NCI-H2196 treated with DMSO at 0.1 percent for 48 hours (cell line): ENCODE data around the gene MEX3A.
"Not testable (repeated sequence)": the region's sequence is repeated elsewhere in the genome, so short reads cannot be mapped to it uniquely, and the experiment has no call there.

Experiments used
- DNase-seq: peaks from one replicate; lab custom pipeline; 2025; ENCODE audit not compliant: unreplicated experiment; lab: John Stamatoyannopoulos, UW

MEX3A gene

DNA sequence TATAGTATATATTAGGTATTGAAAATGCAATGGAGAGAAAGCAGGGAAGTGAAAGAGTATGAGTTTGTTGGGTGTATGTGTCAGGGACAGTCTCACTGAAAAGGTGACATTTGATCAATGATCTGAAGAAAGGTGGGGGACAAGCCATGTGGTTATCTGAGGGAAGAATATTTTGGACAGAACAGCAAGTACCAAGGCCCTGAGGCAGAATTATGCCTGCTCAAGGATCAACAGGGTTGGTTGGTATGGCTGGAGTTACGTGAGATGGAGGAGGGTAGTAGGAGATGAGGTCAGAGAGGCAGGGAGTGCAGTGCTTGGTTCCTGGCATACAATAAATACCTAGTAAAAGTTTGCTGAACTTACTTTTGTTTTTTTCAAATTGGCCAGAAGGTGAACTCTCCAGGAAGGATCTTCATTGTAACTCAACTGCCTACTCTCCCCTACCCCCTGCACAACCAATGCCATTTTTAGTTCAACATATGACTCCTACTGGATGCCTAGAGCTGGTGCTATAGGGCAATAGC is 25.9 kb downstream of the MEX3A start:
- no peak for DNase-seq

- no peak for DNase-seq
These were observed 26.8 kb downstream of the MEX3A start for GRCh38 chr1:156055281-156056048.

DNA sequence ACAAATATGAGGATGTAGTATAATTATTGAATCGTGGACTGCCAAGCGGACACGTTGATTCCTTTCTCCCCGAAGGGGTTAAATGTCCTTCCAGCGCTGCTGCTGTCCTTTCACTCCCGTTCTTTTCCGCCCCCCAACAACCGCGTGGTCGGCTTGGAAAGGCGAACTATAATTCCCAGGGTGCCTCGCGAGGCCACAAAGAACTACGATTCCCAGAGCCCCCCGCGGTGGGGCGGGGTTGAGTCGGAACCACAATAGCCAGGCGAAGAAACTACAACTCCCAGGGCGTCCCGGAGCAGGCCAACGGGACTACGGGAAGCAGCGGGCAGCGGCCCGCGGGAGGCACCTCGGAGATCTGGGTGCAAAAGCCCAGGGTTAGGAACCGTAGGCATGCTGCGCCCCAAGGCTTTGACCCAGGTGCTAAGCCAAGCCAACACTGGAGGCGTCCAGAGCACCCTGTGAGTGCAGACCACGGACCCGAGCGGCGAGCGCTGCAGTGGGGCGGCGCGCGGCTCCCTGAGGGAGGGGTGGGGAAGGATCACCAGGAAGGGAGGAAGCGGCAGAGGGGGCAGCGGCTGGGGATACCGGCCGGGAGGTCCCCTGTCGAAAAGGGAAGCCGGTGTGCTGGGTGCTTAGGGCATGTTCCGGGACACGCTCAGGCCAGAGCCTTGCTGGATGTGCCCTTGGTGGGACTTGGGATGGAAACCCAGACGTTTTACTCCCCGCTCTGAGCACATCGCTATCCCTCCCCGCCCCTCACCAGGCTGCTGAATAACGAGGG is 27.6 kb downstream of the MEX3A start, which contains the start of gene LAMTOR2:
LAMTOR2 (plus strand) TSS at position 283 of the 781 bp plus-strand sequence; CDS start at position 391, 108 bp downstream.
- DNase-seq = peak; percentile 96

GRCh38 chr1:156053768-156054499 is 28.3 kb downstream of the MEX3A start, which contains the start of gene UBQLN4:
Gene UBQLN4 (minus strand): TSS chr1:156053798. CDS start chr1:156053701, 97 bp downstream.
- DNase-seq = peak; percentile 79

DNA sequence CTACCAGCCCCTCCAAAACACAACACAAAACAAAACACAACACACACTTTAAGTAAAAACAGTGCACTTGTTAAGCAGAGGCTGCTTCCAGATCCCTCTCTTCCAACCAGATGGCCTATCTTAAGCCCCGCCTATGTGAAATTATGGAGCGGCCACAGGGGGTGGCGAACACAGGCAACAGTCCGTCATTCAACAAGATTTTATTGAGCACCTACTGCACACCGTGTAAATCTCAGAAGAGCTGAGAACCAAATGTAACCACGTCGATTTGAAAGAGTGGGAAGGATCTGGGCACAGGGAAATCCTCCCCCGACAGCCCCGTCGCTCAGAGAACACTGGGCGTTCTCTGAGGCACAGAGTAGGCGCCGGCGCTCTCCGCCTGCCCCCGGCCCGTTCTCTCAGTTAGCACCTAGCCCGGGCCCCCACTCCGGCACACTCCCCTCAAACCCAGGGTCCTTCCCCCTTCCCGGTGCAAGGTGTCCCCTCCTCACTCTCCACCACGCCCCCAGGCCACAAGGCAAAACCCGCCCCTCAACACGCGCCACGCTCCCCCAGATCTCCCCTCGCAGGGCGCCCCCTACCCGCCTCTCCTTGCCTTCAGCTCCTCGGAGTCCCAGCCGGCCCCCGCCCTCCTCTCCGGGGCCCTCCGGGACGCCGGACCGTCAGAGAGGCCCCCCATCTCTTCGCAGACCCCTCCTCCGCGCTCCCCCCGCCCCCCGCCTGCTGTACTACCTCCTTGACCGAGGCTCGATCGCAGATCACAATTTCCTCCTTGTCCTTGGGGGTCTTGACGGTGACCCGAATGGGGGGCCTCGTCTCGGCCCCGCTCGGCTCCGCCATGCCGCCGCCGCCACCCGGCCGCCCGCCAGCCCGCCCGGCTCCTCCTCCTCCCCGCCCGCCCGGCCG is 29.1 kb downstream of the MEX3A start:
- peak; percentile 28 for DNase-seq

DNA sequence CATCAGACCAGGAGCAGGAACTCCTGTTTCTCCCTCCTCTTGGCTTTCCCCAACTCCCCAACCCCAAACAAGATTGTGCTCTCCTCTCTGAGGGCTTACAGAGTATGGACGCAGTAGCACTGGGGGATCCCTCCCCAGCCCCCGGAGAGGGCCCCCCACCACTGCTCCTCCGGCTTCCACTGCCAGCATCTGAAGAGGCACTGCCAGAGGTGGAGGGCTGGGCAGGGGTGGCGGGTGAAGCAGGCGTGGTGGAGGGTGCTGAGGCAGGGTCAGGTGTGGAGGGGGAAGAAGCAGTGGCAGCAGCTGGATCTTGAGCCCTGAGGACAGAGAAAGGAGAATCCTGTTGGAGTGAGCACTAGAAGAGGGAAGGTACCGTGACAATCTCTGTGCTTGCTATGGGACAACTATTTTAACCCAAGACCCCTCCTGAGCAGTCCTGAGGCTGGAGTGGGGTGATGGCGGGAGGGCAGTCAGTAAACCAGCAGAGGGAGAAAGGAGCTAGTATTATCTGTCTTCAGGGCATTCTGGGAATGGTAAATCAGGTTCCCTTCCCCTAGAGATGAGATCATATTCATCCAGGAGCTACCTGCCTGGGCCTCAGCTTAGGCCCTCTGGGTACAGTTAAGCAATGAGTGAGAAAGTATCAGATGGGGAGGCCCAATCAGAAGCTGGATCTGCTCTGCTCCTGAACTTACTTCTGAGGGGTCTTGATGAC is 31.1 kb downstream of the MEX3A start:
- no peak for DNase-seq

DNA sequence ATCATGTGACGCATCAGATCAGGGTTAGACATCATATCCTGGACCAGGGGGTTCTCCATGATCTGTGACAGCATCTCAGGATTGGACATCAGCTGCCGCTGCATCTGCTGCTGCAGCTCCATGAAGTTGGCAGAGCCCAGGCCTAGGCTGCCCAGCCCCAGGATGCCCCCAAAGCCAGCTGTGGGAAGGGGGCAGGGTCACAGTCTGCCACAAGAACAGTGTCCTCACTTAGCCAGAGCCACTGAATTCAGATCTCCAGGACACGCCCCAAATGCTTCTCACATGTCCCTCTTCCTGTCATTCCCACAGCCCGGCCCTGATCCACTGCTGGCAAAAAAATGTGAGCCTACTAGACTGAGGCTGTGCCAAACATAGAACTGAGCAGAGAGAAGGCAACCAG is 31.9 kb downstream of the MEX3A start:
- DNase-seq = no peak

DNA sequence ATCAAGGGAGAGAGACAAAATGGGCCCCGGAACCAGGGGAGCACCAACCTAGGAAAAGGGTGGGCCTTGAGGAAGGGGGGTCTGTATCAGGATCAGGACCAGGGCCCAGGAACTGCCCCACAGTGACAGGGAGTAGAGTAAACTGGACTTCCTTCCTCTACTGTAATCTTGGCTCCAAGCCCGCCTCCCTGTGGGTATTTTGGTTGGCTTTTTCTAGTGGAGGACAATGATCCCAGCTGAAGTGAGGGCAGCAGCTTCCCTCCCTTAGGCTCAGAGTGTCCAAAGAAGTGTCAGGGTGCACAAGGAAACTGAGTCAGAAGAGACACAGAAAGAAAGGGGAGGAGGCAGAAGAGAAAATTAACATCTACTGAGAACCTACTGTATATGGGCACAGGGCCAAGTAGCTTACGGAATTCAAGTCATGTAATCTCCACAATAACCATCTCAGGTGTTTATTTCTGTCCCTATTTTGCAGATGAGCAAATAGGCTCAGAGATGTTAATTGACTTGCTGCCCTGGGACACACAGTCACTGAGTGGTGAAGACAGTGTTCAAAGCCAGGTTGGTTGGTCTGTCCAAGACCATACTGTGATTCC is 33.5 kb downstream of the MEX3A start:
- DNase-seq = no peak

DNA sequence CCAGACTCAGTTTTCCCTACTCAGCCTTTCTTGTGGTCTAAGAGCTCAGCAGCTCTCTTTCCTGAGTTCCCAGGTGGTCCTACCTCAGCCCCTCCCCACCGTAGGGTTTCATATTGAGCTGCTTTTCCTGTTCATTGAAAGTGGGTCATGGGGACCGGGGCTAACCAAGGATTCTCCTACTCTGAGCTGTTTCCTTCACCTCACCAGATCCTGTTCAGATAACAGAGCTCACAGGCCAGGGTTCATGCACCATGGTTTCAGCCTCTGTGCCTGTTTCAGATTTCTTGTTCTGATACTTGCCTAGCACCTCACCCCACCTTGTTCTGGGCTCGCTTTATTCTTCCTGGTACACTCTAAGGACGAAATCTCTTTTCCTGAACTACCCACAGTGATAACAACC is 37.2 kb downstream of the MEX3A start:
- DNase-seq = no peak

DNA sequence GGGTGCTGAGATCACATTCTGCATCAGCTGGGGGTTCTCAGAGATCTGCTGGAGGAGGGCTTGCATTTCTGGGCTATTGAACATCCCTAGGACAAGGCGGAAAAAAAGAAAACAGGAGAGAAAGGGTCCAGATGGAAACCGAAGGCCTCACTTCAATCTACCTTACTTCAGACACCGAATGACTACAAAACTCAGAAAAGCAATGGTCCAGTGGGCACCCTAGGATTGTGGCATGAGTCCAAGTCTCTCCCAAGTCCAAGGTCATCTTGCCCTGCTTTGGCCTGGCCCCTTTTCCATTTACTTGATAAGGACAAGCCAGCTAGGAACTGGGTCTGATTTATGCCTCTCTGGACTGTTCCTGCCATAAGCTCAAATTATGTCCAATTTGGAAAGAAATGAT is 39.4 kb downstream of the MEX3A start:
- no peak for DNase-seq

DNA sequence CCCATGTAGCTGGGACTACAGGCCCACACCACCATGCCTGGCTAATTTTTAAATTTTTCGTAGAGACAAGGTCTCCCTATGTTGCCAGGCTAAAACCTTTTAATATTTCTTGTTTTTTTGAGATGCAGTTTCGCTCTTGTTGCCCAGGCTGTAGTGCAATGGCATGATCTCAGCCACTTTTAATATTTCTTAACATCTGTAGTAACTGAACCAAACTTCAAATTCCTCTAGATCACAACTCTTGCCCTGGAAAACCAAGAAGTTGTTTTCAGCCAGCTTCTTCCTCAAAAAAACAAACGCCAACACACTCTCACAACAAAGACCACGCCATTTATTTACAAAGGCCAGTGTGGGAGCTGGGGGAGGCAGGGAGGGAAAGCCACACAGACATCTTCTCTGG is 47.3 kb downstream of the MEX3A start:
- not testable (repeated sequence) for DNase-seq

DNA sequence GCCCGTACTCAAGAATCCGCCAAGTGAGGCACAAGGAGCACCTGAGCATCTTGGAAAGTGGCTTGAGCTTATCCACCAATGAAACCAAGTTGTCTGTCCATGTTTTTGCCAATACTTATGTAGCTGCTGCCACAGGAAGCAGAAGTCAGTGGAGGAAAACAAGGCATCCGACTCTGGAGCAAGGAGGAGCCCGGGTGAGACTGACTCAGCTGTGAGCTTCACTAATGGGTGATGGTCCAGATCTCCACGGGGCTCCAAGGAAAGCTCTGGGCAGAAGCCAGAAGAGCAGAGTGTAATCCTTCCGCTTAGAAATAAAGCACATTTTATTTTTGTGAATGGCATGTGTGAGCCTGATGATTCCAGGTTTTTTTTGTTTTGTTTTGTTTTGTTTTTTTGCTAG is 49.3 kb downstream of the MEX3A start:
- no peak for DNase-seq

DNA sequence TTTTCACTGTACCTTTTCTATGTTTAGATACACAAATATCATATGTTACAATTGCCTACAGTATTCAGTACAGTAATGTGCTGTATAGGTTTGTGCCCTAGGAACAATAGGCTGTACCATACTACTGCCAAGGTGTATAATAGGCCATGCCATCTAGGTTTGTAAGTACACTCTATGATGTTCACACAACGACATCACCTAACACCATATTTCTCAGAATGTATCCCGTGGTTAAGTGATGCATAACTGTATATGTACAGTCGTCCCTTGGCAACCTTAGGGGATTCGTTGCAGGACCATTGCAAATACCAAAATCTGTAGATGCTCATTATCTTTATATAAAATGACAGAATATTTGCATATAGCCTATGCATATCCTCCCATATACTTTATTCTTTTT is 55.7 kb downstream of the MEX3A start:
- DNase-seq = no peak

DNA sequence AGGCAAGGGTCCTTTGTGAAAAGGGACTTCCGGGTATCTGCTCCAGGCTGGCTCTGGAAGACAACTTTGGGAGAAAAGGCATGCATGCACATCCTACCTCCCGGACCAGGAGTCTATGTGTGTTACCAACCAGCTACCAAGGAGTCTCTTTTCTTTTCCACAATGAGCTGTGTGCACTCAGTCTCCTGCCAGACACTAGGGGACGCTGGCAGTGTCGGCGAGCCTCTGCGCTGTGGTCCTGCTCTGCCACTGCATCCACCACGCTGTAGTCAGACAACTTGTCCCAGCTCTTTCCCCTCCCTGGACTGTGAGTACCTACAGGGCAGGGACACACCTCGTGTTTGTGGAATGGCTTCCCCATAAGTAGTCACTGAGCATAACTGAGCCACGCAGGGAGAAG is 56.4 kb downstream of the MEX3A start:
- DNase-seq = no peak

GRCh38 chr1:156024801-156025200 is 57.5 kb downstream of the MEX3A start:
- DNase-seq = no peak
